A549 (cell line): ENCODE measurements around the gene ITGAV. TPM values are rescaled to one million over a fixed set of nuclear protein-coding genes. Genes with fewer than 3 reads are reported as not detected.
A peak's percentile ranks its signal among the peaks of the same experiment; 100 is the strongest.

ENCODE experiments used
- ATAC-seq, 2 experiments: fragments of 200-7000 bp in 1 of 2; fragments of >200 bp in 1 of 2; cut with Nextera tagmentation in 1 of 2; cut with Tn5 transposase in 1 of 2; 3 replicates each; pipeline versions ENCODE4 v1.8.0 to v1.9.1; 2018 to 2020; ENCODE audit warnings: mild to moderate bottlenecking in 1 of 2, moderate library complexity in 1 of 2
- CTCF ChIA-PET: fragments of 300-600 bp; sonication (Branson Sonifier 250); formaldehyde crosslinking; extraction: SDS; loops from one replicate; lab custom pipeline; 2021; ENCODE audit warnings: antibody characterized with exemption, inconsistent platforms; lab: Yijun Ruan, JAX
- POLR2A ChIA-PET: fragments of 350-600 bp; formaldehyde crosslinking; extraction: SDS; loops from one replicate; lab custom pipeline; 2021; ENCODE audit warnings: antibody characterized with exemption, inconsistent platforms; lab: Yijun Ruan, JAX
- DNase-seq, 2 experiments: peaks; one replicate each; pipeline versions ENCODE4 v3.0.0 to v3.0.0-alpha.2; 2011 to 2016; ENCODE audit warnings: low read depth in 1 of 2, low spot score in 1 of 2
- FAIRE-seq: peaks from 2 replicates; lab custom pipeline; 2011; peaks lifted over from hg19 to GRCh38; lab: Jason Lieb, UNC
- H3K27ac ChIP-seq, 2 experiments: fragments of >200 bp; sonication (Bioruptor Twin); formaldehyde crosslinking; 3 replicates each; pipeline ENCODE4 v1.5.1; 2016 to 2017
- H3K4me1 ChIP-seq: fragments of >200 bp; sonication (Bioruptor Twin); formaldehyde crosslinking; 3 replicates; pipeline ENCODE4 v1.6.1; 2016
- H3K4me2 ChIP-seq: fragments of >200 bp; sonication (Bioruptor Twin); formaldehyde crosslinking; 3 replicates; pipeline ENCODE4 v1.6.1; 2016
- H3K4me3 ChIP-seq: fragments of >200 bp; sonication (Bioruptor Twin); formaldehyde crosslinking; 3 replicates; pipeline ENCODE4 v1.5.1; 2016
- H3K9me3 ChIP-seq: fragments of >200 bp; sonication (Bioruptor Twin); formaldehyde crosslinking; 3 replicates; pipeline ENCODE4 v1.6.1; 2016
- BHLHE40 ChIP-seq: IDR thresholded peaks from 2 replicates; pipeline ENCODE4 v1.6.1; 2012; ENCODE audit warnings: low read depth, low read length, inconsistent platforms
- CBX8 ChIP-seq: fragments of 200-600 bp; sonication (generic); IDR thresholded peaks from 2 replicates; pipeline ENCODE4 v1.6.1; 2016
- CEBPB ChIP-seq, 2 experiments: fragments of >200 bp in 1 of 2; sonication (Bioruptor Twin) in 1 of 2; formaldehyde crosslinking in 1 of 2; IDR thresholded peaks; 2 replicates each; pipeline ENCODE4 v1.6.1; 2012 to 2016
- CHD2 ChIP-seq: fragments of 150-350 bp; IDR thresholded peaks from 2 replicates; pipeline ENCODE4 v1.6.1; 2014; ENCODE audit warnings: low read length; ENCODE audit not compliant: partially characterized antibody
- FOSL2 ChIP-seq, 2 experiments: fragments of 450-650 bp in 1 of 2; fragments of >200 bp in 1 of 2; sonication (Bioruptor Twin) in 1 of 2; formaldehyde crosslinking; IDR thresholded peaks; 2 replicates each; pipeline versions ENCODE4 v1.5.0 to v1.6.1; 2016 to 2020; ENCODE audit warnings: mild to moderate bottlenecking in 1 of 2, moderate library complexity in 1 of 2
- FOXS1 ChIP-seq: fragments of 250-450 bp; sonication (Bioruptor Pico); IDR thresholded peaks from 2 replicates; pipeline ENCODE4 v1.5.0; 2020; ENCODE audit warnings: mild to moderate bottlenecking, moderate library complexity
- HEYL ChIP-seq: fragments of 250-450 bp; sonication (Bioruptor Pico); IDR thresholded peaks from 2 replicates; pipeline ENCODE4 v1.8.0; 2021; ENCODE audit warnings: mild to moderate bottlenecking, moderate library complexity
- HOXB5 ChIP-seq: fragments of 250-450 bp; sonication (Bioruptor Pico); IDR thresholded peaks from 2 replicates; pipeline ENCODE4 v1.5.0; 2020; ENCODE audit warnings: mild to moderate bottlenecking, moderate library complexity
- KDM5A ChIP-seq: fragments of 200-600 bp; sonication (generic); IDR thresholded peaks from 2 replicates; pipeline ENCODE4 v1.6.1; 2016; ENCODE audit warnings: antibody characterized with exemption, mild to moderate bottlenecking
- RARB ChIP-seq: fragments of 250-450 bp; sonication (Bioruptor Pico); IDR thresholded peaks from 2 replicates; pipeline ENCODE4 v1.8.0; 2021; ENCODE audit warnings: mild to moderate bottlenecking, moderate library complexity
- SREBF2 ChIP-seq: fragments of 450-650 bp; IDR thresholded peaks from 2 replicates; pipeline ENCODE4 v1.6.1; 2014; ENCODE audit warnings: mild to moderate bottlenecking, moderate library complexity
- ZSCAN20 ChIP-seq: fragments of 250-450 bp; sonication (Bioruptor Pico); IDR thresholded peaks from 2 replicates; pipeline ENCODE4 v1.8.0; 2022; ENCODE audit warnings: mild to moderate bottlenecking, moderate library complexity
- WGBS: methylation state at CpG from one replicate; pipeline ENCODE4 v1.1.6; 2017; ENCODE audit errors: missing lambda C conversion rate; 5-methylcytosine and 5-hydroxymethylcytosine counted together
- polyA plus RNA-seq, 4 experiments: library from polyadenylated mRNA; depleted of rRNA in 3 of 4; stranded (reverse); fragments of >200 nt; fragmentation: RNase III in 1 of 4; extraction: RNeasy Plus Mini Kit Qiagen cat#74134 plus additional on column Dnase treatment in 1 of 4; gene quantifications; 2 replicates in 3 of 4; 3 replicates in 1 of 4; pipeline ENCODE4 v1.2.3, GENCODE V29; 2011 to 2017
- TF ChIP-seq, protein P1 (sequence below): fragments of >200 bp; sonication (Bioruptor Twin); formaldehyde crosslinking; IDR thresholded peaks from 2 replicates; pipeline ENCODE4 v1.6.1; 2016
- TF ChIP-seq, protein P2 (sequence below): fragments of 150-350 bp; IDR thresholded peaks from 2 replicates; pipeline ENCODE4 v1.6.1; 2014; ENCODE audit warnings: low read depth, mild to moderate bottlenecking, low read length

The ITGAV gene
- polyA plus RNA-seq, 2 of the 4 experiments (the other 2 are of a cell fraction), result 93.3 to 148 TPM

GRCh38 chr2:186590759-186591505, 1.1 kb downstream of the ITGAV start:
- DNase-seq (peak in 1 of 2 experiments; percentile 49), FAIRE-seq (no peak), ATAC-seq (peak; percentile 16 to 25; a peak in 5 of 6 replicates)
- Histone ChIP-seq H3K27ac (peak overlapping the region; percentile 97), H3K9me3 (no peaks in the 10 kb centered on the region), H3K4me1 (peaks cover 51% of the 10 kb centered on the region), H3K4me2 (peak overlapping the region; percentile 82), H3K4me3 (peak overlapping the region; percentile 95)
- TF ChIP-seq, protein P1, sequence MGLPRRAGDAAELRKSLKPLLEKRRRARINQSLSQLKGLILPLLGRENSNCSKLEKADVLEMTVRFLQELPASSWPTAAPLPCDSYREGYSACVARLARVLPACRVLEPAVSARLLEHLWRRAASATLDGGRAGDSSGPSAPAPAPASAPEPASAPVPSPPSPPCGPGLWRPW, result no peak
- TF ChIP-seq HEYL (CRISPR knock-in tag), result no peak
- no peak for TF ChIP-seq FOSL2 (IDR thresholded peaks at IDR 0.05)
- TF ChIP-seq FOSL2 (CRISPR knock-in tag; IDR thresholded peaks at IDR 0.05), result peak; percentile 49
- CTCF ChIA-PET, result interaction anchor here (1.3 to 2.7 kb wide), 5 partner anchors 13 to 87 kb away, joined by 5 to 14 read pairs (median 12); no protein-coding TSS in a partner anchor
- WGBS, result under 1% methylated on average over 17 of the region's 17 CpGs
- POLR2A ChIA-PET, result interaction anchor here (1.6 to 2.2 kb wide), 6 partner anchors 11 to 105 kb away, joined by 7 to 41 read pairs (median 21); partner anchors contain the start of gene ZC3H15

DNA sequence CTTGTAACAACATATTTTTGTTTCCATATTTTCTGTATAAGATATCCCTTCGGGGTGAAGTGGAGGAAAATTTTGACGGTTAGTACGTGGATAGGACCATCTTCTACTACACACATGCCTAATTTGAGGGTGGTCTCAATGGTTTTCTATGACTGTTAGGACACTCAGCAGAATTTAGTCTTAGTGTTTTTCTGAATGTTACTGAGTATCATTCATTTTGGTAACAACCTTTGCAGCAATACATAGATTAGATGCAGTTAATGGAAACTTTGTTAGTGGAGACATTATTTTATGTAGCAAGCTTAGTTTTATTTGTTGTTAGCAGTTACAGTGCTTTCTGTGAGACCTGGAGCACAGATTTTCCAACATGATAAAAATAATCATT, 1.6 kb downstream of the ITGAV start:
- POLR2A ChIA-PET, result no interaction called here
- Histone ChIP-seq H3K4me2 (peak overlapping the region; percentile 82), H3K9me3 (no peaks in the 10 kb centered on the region), H3K4me1 (peaks cover 57% of the 10 kb centered on the region), H3K27ac (peak overlapping the region; percentile 97), H3K4me3 (peak overlapping the region; percentile 95)
- WGBS, result 4% methylated on average over 3 of the region's 3 CpGs
- no peak for FAIRE-seq
- CTCF ChIA-PET, result interaction anchor here (1.3 kb wide), 1 partner anchor 87 kb away, joined by 5 read pairs; no protein-coding TSS in a partner anchor
- ATAC-seq, result no peak
- no peak for TF ChIP-seq CEBPB (IDR thresholded peaks at IDR 0.05)
- TF ChIP-seq, protein P1, result no peak
- no peak for DNase-seq

- TF ChIP-seq CHD2, result no peak
- TF ChIP-seq FOSL2 (IDR thresholded peaks at IDR 0.05), result no peak
- TF ChIP-seq FOSL2 (CRISPR knock-in tag; IDR thresholded peaks at IDR 0.05), result peak; percentile 31; the same call in 1 of the 2 replicates
- TF ChIP-seq, all 56 proteins: peak for 1
- POLR2A ChIA-PET, result no interaction called here
- whole genome bisulfite sequencing, result 88% methylated on average over 5 of the region's 5 CpGs
- H3K4me2 ChIP-seq, result peak overlapping the region; percentile 82
- CTCF ChIA-PET, result interaction anchor here (1.3 kb wide), 1 partner anchor 88 kb away, joined by 5 read pairs; no protein-coding TSS in a partner anchor
- DNase-seq (no peak), ATAC-seq (no peak), FAIRE-seq (no peak)
- peaks cover 64% of the 10 kb centered on the region for H3K4me1 ChIP-seq
- peak overlapping the region; percentile 30 to 97; a peak in 4 of 6 replicates for H3K27ac ChIP-seq
- peak overlapping the region; percentile 95 for H3K4me3 ChIP-seq
- H3K9me3 ChIP-seq, result no peaks in the 10 kb centered on the region
These were observed 2.5 kb downstream of the ITGAV start for GRCh38 chr2:186592137-186592875.

DNA sequence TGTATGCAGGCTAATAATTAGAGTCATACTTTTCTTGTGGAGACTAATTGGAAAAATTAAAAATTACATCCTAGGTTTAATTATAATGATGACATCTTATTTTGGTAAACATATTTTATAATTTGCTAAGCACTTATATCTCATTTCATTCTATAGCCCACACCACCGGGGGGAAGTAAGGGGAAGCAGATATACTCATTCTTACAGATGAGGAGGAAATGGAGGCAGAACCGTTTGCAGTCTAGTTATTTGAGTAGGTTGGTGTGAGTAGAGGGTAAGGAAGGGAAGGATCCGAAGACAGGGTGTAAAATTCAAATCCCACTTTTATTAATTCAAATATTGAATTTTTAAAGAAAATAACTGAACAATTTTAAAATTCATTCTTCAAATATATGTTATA, 3.7 kb downstream of the ITGAV start:
- TF ChIP-seq FOXS1 (CRISPR knock-in tag) (no peak), HOXB5 (CRISPR knock-in tag) (no peak), BHLHE40 (no peak), ZSCAN20 (CRISPR knock-in tag) (no peak), KDM5A (no peak), CBX8 (no peak), CEBPB (IDR thresholded peaks at IDR 0.05) (no peak), RARB (CRISPR knock-in tag) (no peak), SREBF2 (no peak)
- TF ChIP-seq, protein P2, sequence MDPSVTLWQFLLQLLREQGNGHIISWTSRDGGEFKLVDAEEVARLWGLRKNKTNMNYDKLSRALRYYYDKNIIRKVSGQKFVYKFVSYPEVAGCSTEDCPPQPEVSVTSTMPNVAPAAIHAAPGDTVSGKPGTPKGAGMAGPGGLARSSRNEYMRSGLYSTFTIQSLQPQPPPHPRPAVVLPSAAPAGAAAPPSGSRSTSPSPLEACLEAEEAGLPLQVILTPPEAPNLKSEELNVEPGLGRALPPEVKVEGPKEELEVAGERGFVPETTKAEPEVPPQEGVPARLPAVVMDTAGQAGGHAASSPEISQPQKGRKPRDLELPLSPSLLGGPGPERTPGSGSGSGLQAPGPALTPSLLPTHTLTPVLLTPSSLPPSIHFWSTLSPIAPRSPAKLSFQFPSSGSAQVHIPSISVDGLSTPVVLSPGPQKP, result no peak
- TF ChIP-seq, all 56 proteins: peak for 0
- ATAC-seq (no peak), DNase-seq (no peak), FAIRE-seq (no peak)
- H3K27ac ChIP-seq, result no peak overlapping the region
- ChIA-PET POLR2A (interaction anchor here (1.0 to 1.4 kb wide), 2 partner anchors 11 to 18 kb away, joined by 3 read pairs; no protein-coding TSS in a partner anchor), CTCF (no interaction called here)
- H3K4me1 ChIP-seq, result peaks cover 74% of the 10 kb centered on the region
- no peak overlapping the region for H3K4me3 ChIP-seq
- H3K9me3 ChIP-seq, result no peaks in the 10 kb centered on the region
- H3K4me2 ChIP-seq, result peak overlapping the region; percentile 82
- WGBS, result 56% methylated on average over 3 of the region's 3 CpGs
